Ammon's horn (tissue), 1 donor: ENCODE data around the gene CCM2L.
"Not testable (repeated sequence)": the region's sequence is repeated elsewhere in the genome, so short reads cannot be mapped to it uniquely, and the experiment has no call there.

Experiments
- DNase-seq: peaks from one replicate; pipeline ENCODE4 v3.0.0-alpha.2; 2016; ENCODE audit warnings: low spot score

Gene CCM2L

GRCh38 chr20:32029561-32029960 is 19.3 kb downstream of the CCM2L start:
- no peak for DNase-seq

GRCh38 chr20:32031007-32031958 is 21.0 kb downstream of the CCM2L start:
- DNase-seq = peak; percentile 81

- DNase-seq = no peak
These were observed 23.1 kb downstream of the CCM2L start for GRCh38 chr20:32033316-32033715.

GRCh38 chr20:32033721-32034120 is 23.5 kb downstream of the CCM2L start:
- DNase-seq = not testable (repeated sequence)

- peak; percentile 37 for DNase-seq
These were observed 24.6 kb downstream of the CCM2L start for GRCh38 chr20:32034581-32035425.

- DNase-seq = no peak
These were observed 25.2 kb downstream of the CCM2L start for GRCh38 chr20:32035426-32035779.

GRCh38 chr20:32036252-32036651 is 26.0 kb downstream of the CCM2L start:
- no peak for DNase-seq

GRCh38 chr20:32036716-32037485 is 26.7 kb downstream of the CCM2L start:
- DNase-seq = no peak

- DNase-seq = no peak
These were observed 27.7 kb downstream of the CCM2L start for GRCh38 chr20:32037929-32038328.

- DNase-seq = peak; percentile 66
These were observed 30.1 kb downstream of the CCM2L start for GRCh38 chr20:32040142-32040953.

- no peak for DNase-seq
These were observed 35.8 kb downstream of the CCM2L start for GRCh38 chr20:32045999-32046398.

- DNase-seq = no peak
These were observed 40.1 kb downstream of the CCM2L start for GRCh38 chr20:32050324-32050841.

- DNase-seq = peak; percentile 48
These were observed 40.8 kb downstream of the CCM2L start for GRCh38 chr20:32050851-32051556.

GRCh38 chr20:32051720-32052089 is 41.5 kb downstream of the CCM2L start:
- no peak for DNase-seq

- no peak for DNase-seq
These were observed 42.0 kb downstream of the CCM2L start, which contains the start of gene HCK for GRCh38 chr20:32052090-32052777. TSS of gene HCK (plus strand) at chr20:32052242.

GRCh38 chr20:32052778-32053362 is 42.6 kb downstream of the CCM2L start:
- peak; percentile 40 for DNase-seq

- DNase-seq = no peak
These were observed 43.4 kb downstream of the CCM2L start for GRCh38 chr20:32053648-32054047.

GRCh38 chr20:32056708-32057483 is 46.7 kb downstream of the CCM2L start:
- no peak for DNase-seq
